Fibroblast of pulmonary artery (primary cell): ENCODE data around the gene RHOT1.

Experiments used
- DNase-seq: peaks from one replicate; pipeline ENCODE4 v3.0.0-alpha.2; 2010; ENCODE audit warnings: low read depth
- H3K4me3 ChIP-seq: replicated peaks from 2 replicates; pipeline ENCODE4 v1.5.1; 2011; ENCODE audit warnings: low read depth, mild to moderate bottlenecking, control low read depth, low read length, moderate library complexity
- CTCF ChIP-seq: IDR thresholded peaks from 2 replicates; pipeline ENCODE4 v1.5.1; 2011; ENCODE audit warnings: mild to moderate bottlenecking, control low read depth, low read length, inconsistent platforms; ENCODE audit errors: missing control alignments

RHOT1 gene

GRCh38 chr17:32271844-32272243 is 129.5 kb downstream of the RHOT1 start:
- TF ChIP-seq CTCF = no peak
- no peak overlapping the region for H3K4me3 ChIP-seq
- DNase-seq = no peak

GRCh38 chr17:32274101-32274500 is 131.8 kb downstream of the RHOT1 start:
- DNase-seq = no peak
- TF ChIP-seq CTCF = no peak
- no peak overlapping the region for H3K4me3 ChIP-seq

- H3K4me3 ChIP-seq = no peak overlapping the region
- no peak for TF ChIP-seq CTCF
- DNase-seq = no peak
Observed at GRCh38 chr17:32274643-32275042, 132.3 kb downstream of the RHOT1 start.
